ENCODE measurements around the gene POMP.
"Not testable (repeated sequence)": the region's sequence is repeated elsewhere in the genome, so short reads cannot be mapped to it uniquely, and the experiment has no call there.

POMP gene

DNA sequence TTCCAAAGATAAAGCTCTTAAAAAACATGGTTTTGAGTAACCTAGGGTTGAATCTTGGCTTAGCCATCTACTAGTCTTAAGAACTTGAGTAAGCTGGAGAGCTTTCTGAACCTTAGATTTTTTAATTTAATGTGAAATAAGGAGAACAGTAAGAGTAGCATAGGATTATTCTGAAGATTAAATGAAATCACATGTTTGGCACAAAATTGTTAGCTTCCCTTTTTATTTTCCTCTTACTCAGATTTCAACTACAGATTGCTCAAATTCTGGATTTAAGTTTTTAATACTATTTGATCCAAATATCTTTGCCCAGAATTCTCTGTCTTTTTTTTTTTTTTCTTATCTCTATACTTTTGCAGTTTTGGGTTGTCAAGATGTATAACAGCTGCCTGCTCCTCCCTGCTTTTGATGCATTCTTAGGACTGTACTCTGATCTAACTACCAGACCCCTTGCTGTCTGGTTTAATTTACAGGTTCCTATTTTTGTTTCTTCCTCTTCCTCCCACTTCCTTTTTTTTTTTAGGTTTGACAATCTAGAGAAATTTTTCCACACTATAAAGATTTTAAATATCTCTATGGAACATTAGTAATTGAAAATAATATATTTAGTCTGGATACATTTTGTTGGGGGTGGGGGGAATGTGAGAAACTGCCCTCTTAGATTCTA lies 12.3 kb downstream of the POMP start:
- no peak for ATAC-seq (ENCODE audit: low read depth)
- Histone ChIP-seq H3K27ac (ENCODE audit: poor library complexity, severe bottlenecking) (no peak overlapping the region), H3K36me3 (ENCODE audit: low read depth) (peaks cover 90% of the 10 kb centered on the region), H3K9me3 (ENCODE audit: severe bottlenecking) (no peaks in the 10 kb centered on the region), H3K4me3 (ENCODE audit: severe bottlenecking) (no peak overlapping the region), H3K4me1 (ENCODE audit: insufficient read depth, poor library complexity, severe bottlenecking) (no peaks in the 10 kb centered on the region), H3K27me3 (ENCODE audit: insufficient read depth, poor library complexity, severe bottlenecking) (no peaks in the 10 kb centered on the region)
- DNase-seq (ENCODE audit: low spot score): no peak
- TF ChIP-seq, protein P1, sequence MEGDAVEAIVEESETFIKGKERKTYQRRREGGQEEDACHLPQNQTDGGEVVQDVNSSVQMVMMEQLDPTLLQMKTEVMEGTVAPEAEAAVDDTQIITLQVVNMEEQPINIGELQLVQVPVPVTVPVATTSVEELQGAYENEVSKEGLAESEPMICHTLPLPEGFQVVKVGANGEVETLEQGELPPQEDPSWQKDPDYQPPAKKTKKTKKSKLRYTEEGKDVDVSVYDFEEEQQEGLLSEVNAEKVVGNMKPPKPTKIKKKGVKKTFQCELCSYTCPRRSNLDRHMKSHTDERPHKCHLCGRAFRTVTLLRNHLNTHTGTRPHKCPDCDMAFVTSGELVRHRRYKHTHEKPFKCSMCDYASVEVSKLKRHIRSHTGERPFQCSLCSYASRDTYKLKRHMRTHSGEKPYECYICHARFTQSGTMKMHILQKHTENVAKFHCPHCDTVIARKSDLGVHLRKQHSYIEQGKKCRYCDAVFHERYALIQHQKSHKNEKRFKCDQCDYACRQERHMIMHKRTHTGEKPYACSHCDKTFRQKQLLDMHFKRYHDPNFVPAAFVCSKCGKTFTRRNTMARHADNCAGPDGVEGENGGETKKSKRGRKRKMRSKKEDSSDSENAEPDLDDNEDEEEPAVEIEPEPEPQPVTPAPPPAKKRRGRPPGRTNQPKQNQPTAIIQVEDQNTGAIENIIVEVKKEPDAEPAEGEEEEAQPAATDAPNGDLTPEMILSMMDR (IDR thresholded peaks at IDR 0.05; ENCODE audit: poor library complexity, severe bottlenecking): no peak

DNA sequence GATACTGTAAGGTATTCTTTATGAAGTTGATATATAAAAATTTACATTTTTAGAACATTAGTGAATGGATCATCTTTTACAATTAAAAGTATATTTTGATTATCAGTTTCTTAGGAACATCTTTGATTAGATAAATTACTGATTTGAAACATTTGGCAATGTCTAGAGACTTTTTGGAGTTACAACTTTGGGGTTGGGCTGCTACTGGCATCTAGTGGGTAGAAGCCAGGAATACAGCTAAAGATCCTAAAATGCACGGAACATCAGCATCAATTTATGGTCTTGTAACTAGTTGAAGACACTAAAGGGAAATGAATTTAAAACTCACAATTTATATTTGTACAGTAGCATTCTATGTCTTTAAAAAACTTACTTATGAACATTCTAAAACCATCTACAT lies 19.9 kb downstream of the POMP start:
- Histone ChIP-seq H3K27me3 (ENCODE audit: insufficient read depth, poor library complexity, severe bottlenecking) (no peaks in the 10 kb centered on the region), H3K27ac (ENCODE audit: poor library complexity, severe bottlenecking) (no peak overlapping the region), H3K4me3 (ENCODE audit: severe bottlenecking) (no peak overlapping the region), H3K9me3 (ENCODE audit: severe bottlenecking) (no peaks in the 10 kb centered on the region), H3K36me3 (ENCODE audit: low read depth) (peaks cover 51% of the 10 kb centered on the region), H3K4me1 (ENCODE audit: insufficient read depth, poor library complexity, severe bottlenecking) (no peaks in the 10 kb centered on the region)
- no peak for DNase-seq (ENCODE audit: low spot score)
- TF ChIP-seq, protein P1 (IDR thresholded peaks at IDR 0.05; ENCODE audit: poor library complexity, severe bottlenecking): no peak
- ATAC-seq (ENCODE audit: low read depth): no peak

DNA sequence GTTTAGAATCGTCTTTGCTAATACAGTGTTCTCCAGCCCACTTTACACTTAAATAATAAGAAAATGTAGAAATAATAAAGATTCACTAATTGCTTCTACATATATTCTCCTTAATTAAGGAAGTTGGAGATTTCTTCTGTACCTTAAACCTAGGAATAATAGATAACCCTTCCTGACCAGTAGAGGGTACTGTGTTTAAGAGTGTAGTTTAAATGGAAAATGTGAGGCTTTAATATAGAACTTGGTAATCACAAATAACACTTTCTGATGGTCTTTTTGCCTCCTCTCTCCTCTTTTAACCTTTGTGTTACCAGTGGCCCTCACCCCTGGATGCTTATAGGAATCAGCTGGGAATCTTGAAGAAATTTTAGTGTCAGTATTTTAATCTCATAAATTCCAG lies 20.7 kb downstream of the POMP start:
- H3K36me3 ChIP-seq (ENCODE audit: low read depth): peaks cover 44% of the 10 kb centered on the region
- no peak overlapping the region for H3K27ac ChIP-seq (ENCODE audit: poor library complexity, severe bottlenecking)
- no peak for DNase-seq (ENCODE audit: low spot score)

DNA sequence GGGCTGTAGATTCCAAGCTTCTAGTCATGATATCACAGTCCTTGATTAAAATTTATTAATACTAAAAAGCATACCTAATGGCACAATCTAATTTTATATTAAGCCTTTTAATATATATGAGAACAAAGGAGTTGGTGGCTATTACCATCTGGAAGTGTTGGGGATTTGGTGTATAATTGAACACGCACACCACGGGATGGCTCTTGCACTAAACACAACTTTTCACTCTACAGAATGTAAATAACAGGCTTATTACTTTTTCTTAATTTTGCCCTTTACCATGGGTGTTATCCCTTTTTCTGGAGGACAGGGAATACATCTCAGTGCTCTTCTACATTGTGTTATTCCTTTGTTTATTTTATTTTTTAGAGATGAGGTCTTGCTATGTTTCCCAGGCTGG lies 21.6 kb downstream of the POMP start:
- Histone ChIP-seq H3K9me3 (ENCODE audit: severe bottlenecking) (no peaks in the 10 kb centered on the region), H3K27ac (ENCODE audit: poor library complexity, severe bottlenecking) (no peak overlapping the region), H3K4me1 (ENCODE audit: insufficient read depth, poor library complexity, severe bottlenecking) (no peaks in the 10 kb centered on the region), H3K4me3 (ENCODE audit: severe bottlenecking) (no peak overlapping the region), H3K36me3 (ENCODE audit: low read depth) (peaks cover 42% of the 10 kb centered on the region), H3K27me3 (ENCODE audit: insufficient read depth, poor library complexity, severe bottlenecking) (no peaks in the 10 kb centered on the region)
- ATAC-seq (ENCODE audit: low read depth): no peak
- DNase-seq (ENCODE audit: low spot score): no peak
- TF ChIP-seq, protein P1 (IDR thresholded peaks at IDR 0.05; ENCODE audit: poor library complexity, severe bottlenecking): no peak

More for the DNA sequence above, 20.7 kb downstream of the POMP start:
- Histone ChIP-seq H3K9me3 (ENCODE audit: severe bottlenecking) (no peaks in the 10 kb centered on the region), H3K4me1 (ENCODE audit: insufficient read depth, poor library complexity, severe bottlenecking) (no peaks in the 10 kb centered on the region), H3K27me3 (ENCODE audit: insufficient read depth, poor library complexity, severe bottlenecking) (no peaks in the 10 kb centered on the region), H3K4me3 (ENCODE audit: severe bottlenecking) (no peak overlapping the region)
- TF ChIP-seq, protein P1 (IDR thresholded peaks at IDR 0.05; ENCODE audit: poor library complexity, severe bottlenecking): peak; percentile 44
- 0 out of 3 replicates have a peak, but pooled peaks have one; percentile 35 for ATAC-seq (ENCODE audit: low read depth)

DNA sequence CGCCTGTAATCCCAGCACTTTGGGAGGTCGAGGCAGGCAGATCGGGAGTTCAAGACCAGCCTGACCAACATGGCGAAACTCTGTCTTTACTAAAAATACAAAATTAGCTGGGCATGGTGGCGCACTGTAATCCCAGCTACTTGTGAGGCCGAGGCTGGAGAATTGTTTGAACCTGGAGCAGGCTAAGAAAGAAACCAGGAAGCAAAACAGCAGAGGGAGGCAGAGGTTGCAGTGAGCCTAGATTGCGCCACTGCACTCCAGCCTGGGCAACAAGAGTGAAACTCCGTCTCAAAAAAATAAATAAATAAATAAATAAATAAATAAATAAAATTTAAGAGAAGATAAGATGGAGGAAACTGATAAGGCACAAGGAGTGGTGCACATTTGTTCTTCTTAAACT lies 24.2 kb downstream of the POMP start:
- H3K36me3 ChIP-seq (ENCODE audit: low read depth): peaks cover 15% of the 10 kb centered on the region
- not testable (repeated sequence) for H3K27me3 ChIP-seq (ENCODE audit: insufficient read depth, poor library complexity, severe bottlenecking); H3K4me1 ChIP-seq (ENCODE audit: insufficient read depth, poor library complexity, severe bottlenecking); ATAC-seq (ENCODE audit: low read depth); DNase-seq (ENCODE audit: low spot score); H3K4me3 ChIP-seq (ENCODE audit: severe bottlenecking); H3K9me3 ChIP-seq (ENCODE audit: severe bottlenecking); H3K27ac ChIP-seq (ENCODE audit: poor library complexity, severe bottlenecking)
